NCI-H2227 treated with DMSO at 0.1 percent for 48 hours (cell line): ENCODE data around the gene MALRD1.
"Not testable (repeated sequence)": the region's sequence is repeated elsewhere in the genome, so short reads cannot be mapped to it uniquely, and the experiment has no call there.

Experiments
- DNase-seq: peaks from one replicate; lab custom pipeline; 2025; lab: John Stamatoyannopoulos, UW

Gene MALRD1

GRCh38 chr10:19497026-19497425 lies 448.4 kb downstream of the MALRD1 start:
- DNase-seq, result no peak

GRCh38 chr10:19498393-19499290 lies 450.0 kb downstream of the MALRD1 start:
- DNase-seq, result no peak

- DNase-seq, result no peak
Measured at GRCh38 chr10:19499291-19499770, 450.7 kb downstream of the MALRD1 start.

- DNase-seq, result no peak
Measured at GRCh38 chr10:19500959-19501358, 452.4 kb downstream of the MALRD1 start.

GRCh38 chr10:19505320-19506312 lies 457.0 kb downstream of the MALRD1 start:
- DNase-seq, result no peak

GRCh38 chr10:19510005-19510732 lies 461.6 kb downstream of the MALRD1 start:
- not testable (repeated sequence) for DNase-seq

GRCh38 chr10:19518109-19518508 lies 469.5 kb downstream of the MALRD1 start:
- DNase-seq, result no peak

GRCh38 chr10:19518632-19519031 lies 470.0 kb downstream of the MALRD1 start:
- no peak for DNase-seq

- DNase-seq, result no peak
Measured at GRCh38 chr10:19531324-19531723, 482.7 kb downstream of the MALRD1 start.

- DNase-seq, result no peak
Measured at GRCh38 chr10:19532411-19532810, 483.8 kb downstream of the MALRD1 start.

- DNase-seq, result no peak
Measured at GRCh38 chr10:19541299-19541698, 492.7 kb downstream of the MALRD1 start.

GRCh38 chr10:19546224-19546623 lies 497.6 kb downstream of the MALRD1 start:
- DNase-seq, result no peak

- DNase-seq, result no peak
Measured at GRCh38 chr10:19549503-19549902, 500.9 kb downstream of the MALRD1 start.

GRCh38 chr10:19556666-19557065 lies 508.1 kb downstream of the MALRD1 start:
- no peak for DNase-seq

GRCh38 chr10:19561181-19561580 lies 512.6 kb downstream of the MALRD1 start:
- DNase-seq, result no peak

- no peak for DNase-seq
Measured at GRCh38 chr10:19563388-19564141, 515.0 kb downstream of the MALRD1 start.

GRCh38 chr10:19570120-19570519 lies 521.5 kb downstream of the MALRD1 start:
- no peak for DNase-seq

- DNase-seq, result no peak
Measured at GRCh38 chr10:19570991-19571390, 522.4 kb downstream of the MALRD1 start.

- no peak for DNase-seq
Measured at GRCh38 chr10:19572056-19572455, 523.5 kb downstream of the MALRD1 start.

- DNase-seq, result no peak
Measured at GRCh38 chr10:19576576-19576975, 528.0 kb downstream of the MALRD1 start.

GRCh38 chr10:19577381-19577780 lies 528.8 kb downstream of the MALRD1 start:
- no peak for DNase-seq
